Measurements from ENCODE around the gene PAK1.
A peak's percentile ranks its signal among the peaks of the same experiment; 100 is the strongest.

PAK1 gene

GRCh38 chr11:77381729-77382665, 91.9 kb downstream of the PAK1 start:
- TF ChIP-seq, protein P1, sequence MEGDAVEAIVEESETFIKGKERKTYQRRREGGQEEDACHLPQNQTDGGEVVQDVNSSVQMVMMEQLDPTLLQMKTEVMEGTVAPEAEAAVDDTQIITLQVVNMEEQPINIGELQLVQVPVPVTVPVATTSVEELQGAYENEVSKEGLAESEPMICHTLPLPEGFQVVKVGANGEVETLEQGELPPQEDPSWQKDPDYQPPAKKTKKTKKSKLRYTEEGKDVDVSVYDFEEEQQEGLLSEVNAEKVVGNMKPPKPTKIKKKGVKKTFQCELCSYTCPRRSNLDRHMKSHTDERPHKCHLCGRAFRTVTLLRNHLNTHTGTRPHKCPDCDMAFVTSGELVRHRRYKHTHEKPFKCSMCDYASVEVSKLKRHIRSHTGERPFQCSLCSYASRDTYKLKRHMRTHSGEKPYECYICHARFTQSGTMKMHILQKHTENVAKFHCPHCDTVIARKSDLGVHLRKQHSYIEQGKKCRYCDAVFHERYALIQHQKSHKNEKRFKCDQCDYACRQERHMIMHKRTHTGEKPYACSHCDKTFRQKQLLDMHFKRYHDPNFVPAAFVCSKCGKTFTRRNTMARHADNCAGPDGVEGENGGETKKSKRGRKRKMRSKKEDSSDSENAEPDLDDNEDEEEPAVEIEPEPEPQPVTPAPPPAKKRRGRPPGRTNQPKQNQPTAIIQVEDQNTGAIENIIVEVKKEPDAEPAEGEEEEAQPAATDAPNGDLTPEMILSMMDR (IDR thresholded peaks at IDR 0.05; ENCODE audit: low read length, missing control alignments): no peak
- no peak overlapping the region for H3K4me3 ChIP-seq (replicated peaks; ENCODE audit: low read depth, low read length)
- peak; percentile 47 for DNase-seq (ENCODE audit: low read depth)

- TF ChIP-seq, protein P1 (IDR thresholded peaks at IDR 0.05; ENCODE audit: low read length, missing control alignments): no peak
- DNase-seq (ENCODE audit: low read depth): no peak
These were observed 94.0 kb downstream of the PAK1 start for GRCh38 chr11:77379934-77380333.

DNA sequence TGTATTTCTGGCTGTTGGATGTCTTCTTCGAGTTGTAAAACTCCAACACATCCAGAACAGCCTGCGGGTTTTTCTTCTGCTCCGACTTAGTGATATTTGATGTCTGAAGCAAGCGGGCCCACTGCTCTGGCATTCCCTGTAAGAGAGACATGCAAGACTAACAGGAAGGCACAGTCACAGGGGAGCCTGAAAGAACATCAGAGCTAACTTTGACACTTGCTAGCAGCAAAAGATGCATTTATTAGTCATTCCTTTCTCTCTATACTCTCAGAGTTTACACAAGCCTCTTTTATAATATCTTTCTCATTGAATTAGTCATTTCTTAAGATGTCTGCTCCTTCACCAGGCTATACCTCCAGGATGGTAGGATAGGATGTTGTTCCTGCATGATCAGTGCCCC, 94.6 kb downstream of the PAK1 start:
- DNase-seq (ENCODE audit: low read depth): peak; percentile 28
- H3K4me3 ChIP-seq (replicated peaks; ENCODE audit: low read depth, low read length): no peak overlapping the region
- TF ChIP-seq, protein P1 (IDR thresholded peaks at IDR 0.05; ENCODE audit: low read length, missing control alignments): no peak

More at GRCh38 chr11:77379934-77380333, 94.0 kb downstream of the PAK1 start:
- no peak overlapping the region for H3K4me3 ChIP-seq (replicated peaks; ENCODE audit: low read depth, low read length)

GRCh38 chr11:77377734-77378133, 96.2 kb downstream of the PAK1 start:
- peak; percentile 11 for DNase-seq (ENCODE audit: low read depth)
- H3K4me3 ChIP-seq (replicated peaks; ENCODE audit: low read depth, low read length): no peak overlapping the region
- TF ChIP-seq, protein P1 (IDR thresholded peaks at IDR 0.05; ENCODE audit: low read length, missing control alignments): no peak

DNA sequence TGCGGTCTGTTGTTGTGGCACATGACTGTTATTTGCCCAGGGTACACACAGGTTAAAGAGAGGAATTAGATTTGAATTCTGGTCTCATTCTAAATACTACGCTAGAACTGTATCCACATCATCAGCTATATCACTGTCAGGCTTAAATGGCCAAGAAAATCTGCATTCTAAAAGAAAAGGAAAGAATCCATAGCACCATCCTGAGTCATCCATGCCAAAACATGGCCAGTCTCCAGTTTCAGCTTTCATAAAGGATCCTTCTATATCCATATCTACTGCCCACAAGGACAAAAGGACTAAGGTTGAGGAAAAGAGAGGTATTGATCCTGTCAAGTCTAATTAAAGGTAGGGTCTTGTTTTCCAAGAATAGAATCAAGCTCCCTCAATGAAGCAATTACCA, 98.8 kb downstream of the PAK1 start:
- H3K4me3 ChIP-seq (replicated peaks; ENCODE audit: low read depth, low read length): no peak overlapping the region
- DNase-seq (ENCODE audit: low read depth): peak; percentile 23
- TF ChIP-seq, protein P1 (IDR thresholded peaks at IDR 0.05; ENCODE audit: low read length, missing control alignments): no peak

GRCh38 chr11:77374611-77375031, 99.3 kb downstream of the PAK1 start:
- DNase-seq (ENCODE audit: low read depth): no peak
- H3K4me3 ChIP-seq (replicated peaks; ENCODE audit: low read depth, low read length): no peak overlapping the region
- TF ChIP-seq, protein P1 (IDR thresholded peaks at IDR 0.05; ENCODE audit: low read length, missing control alignments): no peak
